GM12872 (cell line): ENCODE measurements around the gene MED16.

Experiments used
- CTCF ChIP-seq: IDR thresholded peaks from 3 replicates; pipeline ENCODE4 v1.5.1; 2011; ENCODE audit warnings: low read depth, mild to moderate bottlenecking, low read length, moderate library complexity; ENCODE audit not compliant: insufficient read depth

Gene MED16

GRCh38 chr19:824885-825284, 68.1 kb downstream of the MED16 start:
- TF ChIP-seq CTCF, result no peak

DNA sequence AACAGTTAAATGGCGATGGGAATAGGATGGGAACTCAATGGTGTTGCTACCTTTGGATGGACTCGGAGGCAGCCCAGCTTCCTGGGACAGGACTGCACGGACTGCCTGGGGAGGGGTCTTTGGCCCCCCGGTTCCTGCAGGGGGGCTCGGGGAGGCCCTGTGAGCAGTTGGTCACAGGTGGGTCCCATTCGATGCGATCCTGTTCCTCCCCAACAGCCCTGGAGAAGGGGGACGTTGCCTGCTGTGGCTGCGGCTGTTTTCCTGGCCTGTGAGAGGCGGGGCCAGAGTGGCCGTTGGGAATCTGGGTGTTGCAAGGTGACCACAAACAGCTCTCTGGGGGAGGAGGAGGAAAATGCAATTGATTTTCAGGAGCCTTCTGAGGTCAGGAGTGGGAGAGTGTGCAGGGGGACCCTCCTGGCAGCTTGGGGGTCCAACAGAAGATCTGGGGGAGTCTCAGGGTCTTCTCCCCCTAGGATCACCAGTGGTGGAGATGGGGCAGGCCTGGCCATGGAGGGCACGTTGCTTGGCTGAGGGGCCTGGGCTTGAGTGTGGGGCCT, 69.3 kb downstream of the MED16 start:
- no peak for TF ChIP-seq CTCF

- TF ChIP-seq CTCF, result no peak
Observed at GRCh38 chr19:821825-822503, 71.0 kb downstream of the MED16 start, which contains the start of gene PLPPR3. TSS of gene PLPPR3 (minus strand) at chr19:821955. CDS start at chr19:821559, 396 bp downstream.

GRCh38 chr19:821231-821824, 71.7 kb downstream of the MED16 start:
- no peak for TF ChIP-seq CTCF
